NCI-H146 (cell line): ENCODE data around the gene LTBP2.

ENCODE experiments used
- DNase-seq: peaks from one replicate; lab custom pipeline; 2025; lab: John Stamatoyannopoulos, UW

LTBP2 gene

DNA sequence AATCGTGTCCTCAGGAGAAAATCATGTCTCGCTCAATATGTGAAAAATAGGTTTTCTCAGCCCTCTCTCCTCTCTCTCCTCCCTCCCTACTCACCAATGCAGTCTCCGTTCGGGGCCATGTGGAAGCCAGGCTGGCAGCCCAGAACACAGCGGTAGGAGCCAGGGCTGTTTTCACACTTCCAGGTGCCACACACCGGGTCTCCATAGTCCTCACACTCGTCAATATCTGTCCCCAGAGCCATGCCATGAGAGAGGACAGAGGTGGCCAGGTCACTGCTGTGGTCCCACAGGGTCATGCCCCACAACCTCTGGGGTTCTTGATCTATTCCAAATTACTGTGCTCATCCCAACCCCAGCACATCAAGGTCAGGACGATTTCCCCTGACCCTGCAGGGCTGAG is 105.0 kb downstream of the LTBP2 start:
- DNase-seq, result no peak

DNA sequence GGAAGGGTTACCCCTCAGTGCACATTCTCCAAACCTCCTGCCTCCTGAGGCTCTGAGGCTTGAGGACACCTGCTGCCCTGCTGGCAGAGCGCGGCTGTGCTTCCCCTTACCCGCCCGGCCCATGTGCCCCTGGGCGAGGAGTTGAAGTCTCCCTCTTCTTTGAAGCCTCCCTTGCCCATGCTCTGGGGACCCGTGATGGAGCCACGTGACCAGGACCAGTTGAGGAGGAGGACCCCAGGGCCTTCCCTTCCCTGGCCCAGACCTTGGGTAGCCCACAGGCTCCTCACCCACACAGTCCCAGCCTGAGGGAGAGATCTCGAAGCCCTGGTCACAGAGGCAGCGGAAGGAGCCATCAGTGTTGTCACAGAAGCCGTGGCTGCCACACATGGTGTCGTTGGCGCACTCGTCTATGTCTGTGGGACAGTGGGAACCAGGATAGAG is 105.6 kb downstream of the LTBP2 start:
- DNase-seq, result no peak

DNA sequence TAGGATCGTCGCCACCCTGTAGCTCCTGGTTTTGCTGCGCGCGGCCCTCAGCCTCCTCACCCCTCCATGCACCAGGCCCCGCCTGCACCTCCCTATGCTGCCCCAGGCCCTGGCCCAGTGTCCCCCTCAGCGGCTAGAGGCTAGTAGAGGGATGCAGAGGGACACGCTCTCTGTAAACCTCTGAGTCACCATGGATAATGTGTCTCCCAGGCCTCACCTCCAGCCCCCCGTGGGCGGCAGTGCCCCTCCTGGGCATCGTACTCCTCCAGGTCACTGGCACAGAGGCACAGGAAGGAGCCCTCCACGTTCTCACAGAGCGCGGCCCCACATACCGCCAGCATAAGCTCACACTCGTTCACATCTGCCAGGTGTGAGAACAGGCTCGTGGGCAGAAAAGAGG is 106.2 kb downstream of the LTBP2 start:
- no peak for DNase-seq

DNA sequence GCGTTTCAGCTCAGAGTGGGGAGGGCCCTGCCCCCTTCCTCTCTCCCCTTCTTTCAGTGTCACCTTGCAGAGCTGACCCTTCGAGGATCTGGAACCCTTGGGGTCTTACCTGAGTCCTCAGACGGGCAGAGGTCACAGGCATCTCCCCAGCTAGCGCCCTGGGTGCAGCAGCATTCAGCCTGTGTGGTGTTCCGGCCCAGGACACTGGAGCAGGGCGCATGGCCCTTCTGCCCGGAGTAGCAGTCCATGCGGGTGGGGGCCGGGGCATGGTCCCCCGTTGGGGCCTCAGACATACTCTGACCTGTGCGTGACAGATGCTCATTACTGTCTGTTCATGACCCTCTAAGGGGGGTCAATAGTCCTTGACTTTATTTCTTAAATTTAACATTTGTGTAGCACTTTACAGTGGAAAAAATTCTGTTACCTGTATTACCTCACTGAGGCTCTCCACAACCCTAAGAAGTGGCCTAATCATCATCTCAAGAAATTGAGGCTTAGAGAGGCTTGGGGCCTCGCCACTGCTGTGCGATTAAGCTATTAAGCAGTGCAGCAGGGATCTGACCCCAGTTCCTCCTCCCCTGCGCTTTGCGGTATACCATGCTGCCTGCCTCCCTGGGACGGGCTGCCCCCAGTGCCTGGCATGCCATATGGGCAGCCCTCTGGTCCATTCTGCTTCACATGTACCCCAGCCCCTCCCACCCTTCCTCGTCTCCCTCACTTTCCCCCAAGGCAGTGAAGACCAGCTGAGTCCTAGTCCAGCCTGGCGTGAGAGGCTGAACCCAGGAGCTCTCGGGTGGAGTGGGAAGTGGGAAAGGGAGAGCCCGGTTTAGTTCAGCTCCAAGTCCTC is 106.9 kb downstream of the LTBP2 start:
- no peak for DNase-seq

DNA sequence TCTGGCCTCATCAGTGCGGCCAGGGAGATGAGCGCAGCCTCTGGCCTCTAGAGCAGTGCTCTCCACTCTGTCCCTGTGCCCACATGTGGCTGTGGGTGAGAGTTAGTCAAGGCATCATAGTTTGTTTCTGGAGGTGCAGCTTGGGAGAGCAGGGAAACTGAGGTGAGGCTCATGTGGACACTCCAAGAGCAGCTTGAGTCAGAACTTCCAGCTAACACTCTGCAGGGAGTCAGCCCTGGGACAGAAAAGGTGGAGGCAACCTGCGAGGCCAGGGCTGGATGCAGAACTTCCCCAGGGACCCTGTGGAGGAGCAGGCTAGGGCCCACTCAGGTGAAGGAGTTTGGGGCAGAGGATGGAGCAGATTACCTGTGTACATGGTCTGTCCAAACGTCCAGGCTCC is 107.6 kb downstream of the LTBP2 start:
- no peak for DNase-seq

DNA sequence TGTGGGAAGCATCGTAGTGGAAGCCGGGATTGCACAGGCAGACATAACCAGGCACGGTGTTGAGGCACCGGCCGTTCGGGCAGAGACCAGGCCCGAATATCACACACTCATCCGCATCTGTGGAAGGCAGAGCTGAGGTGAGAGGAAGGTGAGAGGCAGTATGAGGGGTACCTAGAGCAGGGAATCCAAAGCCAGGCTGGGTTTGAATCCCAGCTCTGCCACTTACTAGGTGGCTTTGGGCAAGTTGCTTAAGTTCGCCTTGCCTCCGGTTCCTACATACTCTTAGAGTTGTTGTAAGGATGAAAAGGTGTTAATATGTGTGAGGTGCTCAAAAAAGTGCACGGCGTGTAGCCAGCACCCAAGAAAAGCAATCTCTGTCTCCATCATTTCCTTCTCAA is 108.1 kb downstream of the LTBP2 start:
- no peak for DNase-seq

DNA sequence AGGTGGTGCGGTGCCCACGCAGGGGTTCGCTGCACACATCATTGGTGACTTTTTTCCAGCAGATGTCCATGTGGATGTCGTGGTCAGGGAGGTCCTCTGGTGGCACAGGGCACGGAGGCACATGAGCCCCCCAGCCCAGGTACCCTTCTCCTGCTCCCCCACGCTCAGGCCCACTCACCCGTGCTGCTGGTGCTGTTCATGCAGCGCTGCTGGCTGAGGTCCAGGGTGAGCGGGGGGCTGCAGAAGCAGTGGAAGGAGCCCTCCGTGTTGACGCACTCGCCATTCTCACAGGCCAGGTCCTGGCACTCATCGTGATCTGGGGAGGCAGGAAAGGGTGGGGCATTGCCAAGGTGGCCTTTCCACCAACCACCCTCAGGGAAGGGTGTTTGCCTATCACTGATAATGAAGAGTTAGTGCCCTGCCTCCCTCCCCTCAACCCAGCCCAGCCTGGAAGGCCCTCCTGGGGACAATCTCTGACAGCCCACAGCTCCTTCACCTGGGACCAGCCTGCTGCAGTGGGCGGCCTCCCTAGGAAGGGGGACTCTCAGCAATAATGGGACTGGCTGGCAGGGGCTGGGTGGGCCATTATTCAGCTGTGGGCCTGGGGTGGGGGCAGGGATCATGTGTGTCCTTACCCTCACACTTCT is 108.6 kb downstream of the LTBP2 start:
- no peak for DNase-seq

DNA sequence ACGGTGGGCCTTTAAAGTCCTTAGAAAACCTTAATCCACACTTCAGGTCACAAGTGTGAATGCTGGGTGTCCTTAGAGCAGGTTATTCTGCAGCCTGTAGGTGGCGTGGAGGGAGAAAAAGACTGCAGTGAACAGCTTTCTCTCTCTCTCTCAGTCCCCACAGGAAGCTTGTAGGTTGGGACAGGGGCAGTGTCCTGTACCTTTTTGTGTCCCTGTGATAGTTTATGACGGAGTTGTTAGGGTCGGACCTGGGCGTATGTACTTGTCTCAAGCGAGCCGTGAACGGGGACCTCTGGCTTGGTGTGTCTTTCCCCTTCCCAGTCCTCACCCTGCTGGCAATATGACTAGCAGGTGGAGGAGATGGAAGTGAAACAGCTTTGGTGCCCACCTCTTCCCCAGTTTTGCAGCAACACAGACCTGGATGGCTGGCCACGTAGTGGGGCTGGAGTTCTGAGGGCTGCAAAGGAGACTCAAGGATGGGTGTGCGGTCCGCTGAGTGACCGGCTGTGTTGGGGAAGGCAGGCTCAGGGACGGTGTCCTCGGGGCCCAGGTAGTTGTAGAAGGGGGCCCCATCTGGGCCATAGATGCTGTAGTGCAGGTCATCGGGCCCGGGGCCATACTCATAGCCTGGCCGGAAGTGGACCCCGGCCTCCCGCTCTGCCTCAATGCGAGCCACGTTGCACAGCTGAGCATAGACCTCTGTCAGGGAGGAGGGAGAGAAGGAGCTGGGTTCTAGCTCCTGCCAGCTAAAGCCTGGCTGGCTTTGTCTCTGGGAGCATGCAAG is 109.6 kb downstream of the LTBP2 start:
- peak; percentile 17 for DNase-seq

DNA sequence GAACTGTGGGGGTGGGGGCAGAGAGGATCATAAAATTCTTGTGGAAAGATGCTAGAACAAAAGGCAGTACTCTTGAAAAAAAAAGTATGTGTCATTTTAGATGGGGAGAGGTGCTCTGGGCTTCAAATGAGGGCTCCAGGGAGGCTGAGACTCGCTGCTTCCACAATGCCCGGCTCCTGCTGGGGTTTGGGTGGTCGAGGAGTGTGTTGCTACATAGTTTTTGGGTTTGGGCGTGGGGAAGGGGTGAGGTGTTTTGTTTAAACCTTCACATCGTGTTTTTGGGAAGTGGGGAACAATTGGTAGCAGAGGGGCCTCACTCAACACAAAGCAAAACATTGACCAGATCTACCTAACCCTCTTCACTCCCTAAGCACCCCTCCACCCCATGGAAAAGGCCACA is 110.3 kb downstream of the LTBP2 start:
- no peak for DNase-seq

DNA sequence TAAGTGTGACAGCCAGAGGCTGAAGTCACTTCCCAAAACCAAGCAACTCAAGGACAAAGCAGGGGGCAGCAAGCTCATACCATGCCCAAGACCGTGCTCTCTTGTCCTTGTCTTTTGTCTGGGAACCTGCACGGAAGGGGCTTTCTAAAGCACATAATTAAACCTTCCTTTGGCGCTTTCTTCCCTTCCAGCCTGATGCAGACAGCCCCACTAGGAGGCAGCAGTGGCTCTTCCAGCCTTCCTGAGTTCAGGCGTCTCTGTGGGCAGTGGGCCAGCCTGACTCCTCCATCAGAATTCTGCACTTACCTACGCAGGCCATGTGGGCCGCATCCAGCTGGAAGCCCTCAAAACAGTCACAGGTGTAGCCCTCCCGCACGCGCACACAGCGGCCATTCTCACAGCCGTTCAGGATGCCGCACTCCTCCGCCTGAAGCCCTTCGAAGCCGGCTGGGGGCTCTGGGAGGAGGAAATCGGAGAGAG is 110.9 kb downstream of the LTBP2 start:
- peak; percentile 77 for DNase-seq

DNA sequence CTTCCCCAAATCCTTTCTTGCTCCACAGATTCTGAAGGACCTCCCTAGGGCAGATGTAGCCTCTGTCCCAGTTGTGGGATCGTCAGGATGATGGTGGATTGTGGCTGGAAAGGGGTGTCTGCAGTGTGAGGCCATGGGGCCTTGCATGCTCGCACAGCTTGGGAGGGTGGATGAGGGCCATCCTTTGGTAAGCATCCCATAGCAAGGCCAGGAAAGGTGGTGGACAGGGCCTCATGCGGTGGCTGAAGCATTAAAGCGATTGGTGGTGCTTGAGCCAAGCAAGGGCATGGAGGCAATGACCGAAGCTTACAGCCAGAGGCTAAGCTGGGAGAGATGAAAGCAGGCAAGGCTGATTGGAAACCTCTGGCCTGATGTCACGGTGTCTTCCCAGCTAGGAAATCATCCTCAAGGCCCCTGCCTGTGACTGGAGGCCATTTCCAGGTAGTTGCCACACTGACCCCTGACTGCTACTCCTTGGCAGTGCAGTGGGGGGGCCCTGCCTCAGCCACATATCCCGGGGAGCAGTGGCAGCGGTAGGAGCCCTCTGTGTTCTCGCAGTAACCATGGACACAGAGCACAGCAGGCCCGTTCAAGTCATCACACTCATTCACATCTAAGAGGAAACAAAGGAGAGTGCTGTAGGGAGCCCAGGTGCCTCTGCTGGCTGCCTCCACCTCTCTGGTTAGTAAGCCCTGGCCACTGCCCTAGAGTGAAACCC is 111.5 kb downstream of the LTBP2 start:
- peak; percentile 52 for DNase-seq

DNA sequence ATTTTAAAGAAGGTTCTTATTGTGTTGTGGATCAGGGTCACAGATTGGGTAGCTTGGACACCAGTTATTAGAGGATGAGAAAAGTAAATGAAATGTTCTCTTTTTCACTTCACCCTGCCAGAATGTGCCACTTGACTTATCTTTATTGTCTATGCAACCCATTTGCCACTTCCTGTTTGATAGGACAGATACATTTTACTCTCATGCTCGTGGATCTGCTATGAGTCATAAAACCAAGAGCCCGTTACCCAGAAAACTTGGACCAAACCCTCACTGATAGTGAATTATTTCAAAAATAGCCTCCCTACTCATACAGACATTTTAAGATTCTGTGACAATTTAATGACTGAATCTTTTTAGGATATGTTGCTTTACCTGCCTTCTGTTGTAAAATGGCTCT is 116.7 kb downstream of the LTBP2 start:
- DNase-seq, result no peak

DNA sequence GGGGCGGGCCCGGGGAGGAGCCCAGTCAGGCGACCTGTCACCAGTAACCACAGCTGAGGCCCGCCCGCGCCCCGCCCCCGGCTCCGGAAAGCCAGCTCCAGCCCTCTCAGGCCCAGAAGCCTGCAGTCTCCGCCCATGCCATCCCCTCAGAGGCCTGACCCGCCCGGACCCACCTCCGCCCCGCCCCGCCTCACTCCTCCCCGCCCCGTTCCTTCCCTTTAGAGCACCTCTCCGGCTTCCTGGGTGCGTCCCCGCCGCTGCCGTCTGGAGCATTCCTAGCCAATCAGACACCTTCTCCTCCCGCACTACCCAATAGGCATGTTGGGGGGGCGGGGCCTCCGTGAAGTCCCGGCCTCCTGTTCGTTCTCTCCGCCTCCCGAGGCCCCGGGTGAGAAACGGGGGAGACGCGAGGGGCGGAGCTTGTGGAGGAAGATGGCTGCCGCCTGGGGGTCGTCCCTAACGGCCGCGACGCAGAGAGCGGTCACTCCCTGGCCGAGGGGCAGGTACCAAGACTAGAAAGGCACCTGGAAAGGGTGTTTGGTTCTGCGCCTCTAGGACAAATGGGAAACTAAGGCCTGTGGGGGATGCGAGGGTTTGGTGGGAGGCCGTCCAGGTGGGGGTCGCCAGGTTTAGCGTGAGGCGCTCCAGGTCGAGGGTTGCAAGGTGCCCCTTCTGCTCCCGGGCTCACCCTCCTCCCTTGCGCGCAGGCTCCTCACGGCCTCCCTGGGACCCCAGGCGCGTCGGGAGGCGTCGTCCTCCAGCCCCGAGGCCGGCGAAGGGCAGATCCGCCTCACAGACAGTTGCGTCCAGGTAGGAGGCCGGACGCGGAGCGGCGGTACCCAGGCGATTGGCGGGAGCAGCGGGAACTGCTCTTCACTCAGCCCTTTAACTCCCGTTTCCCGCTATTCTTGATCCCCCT is 118.4 kb downstream of the LTBP2 start, which contains the start of gene ISCA2:
Gene ISCA2, plus strand, starts transcription at position 423 of the 919 bp plus-strand sequence. Its CDS starts 10 bp downstream, at position 433.
- DNase-seq, result peak; percentile 98

DNA sequence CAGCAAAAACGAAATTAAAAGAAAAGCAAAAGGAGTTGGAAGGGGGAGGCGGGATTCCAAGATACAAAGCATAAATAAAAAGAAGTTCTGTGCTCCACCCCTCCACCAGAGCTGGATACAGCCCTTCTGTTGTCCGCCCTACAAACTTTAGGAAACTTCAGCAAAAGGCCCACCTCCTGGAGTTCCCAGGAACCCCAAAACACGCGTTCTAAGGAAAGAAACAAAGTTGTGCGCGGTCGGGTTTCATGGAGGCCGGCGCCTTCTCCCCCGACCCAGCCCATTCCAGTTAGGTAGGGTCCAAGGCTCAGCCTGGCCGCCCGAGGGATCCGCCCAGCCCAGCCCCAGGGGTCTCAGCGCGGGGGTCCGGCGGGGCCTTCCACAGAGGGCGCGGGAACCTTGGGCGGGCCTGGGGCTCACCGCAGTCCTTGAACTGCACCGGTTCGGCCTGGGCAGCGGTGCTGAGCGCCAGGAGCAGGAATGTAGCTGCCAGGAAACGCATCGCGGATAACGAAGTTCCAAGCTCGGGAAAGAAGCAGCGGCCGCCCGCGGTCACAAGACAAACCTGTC is 119.2 kb downstream of the LTBP2 start, which contains the start of gene NPC2:
Gene NPC2, minus strand, starts transcription at position 530 of the 567 bp plus-strand sequence. Its CDS starts 31 bp downstream, at position 499.
- no peak for DNase-seq

DNA sequence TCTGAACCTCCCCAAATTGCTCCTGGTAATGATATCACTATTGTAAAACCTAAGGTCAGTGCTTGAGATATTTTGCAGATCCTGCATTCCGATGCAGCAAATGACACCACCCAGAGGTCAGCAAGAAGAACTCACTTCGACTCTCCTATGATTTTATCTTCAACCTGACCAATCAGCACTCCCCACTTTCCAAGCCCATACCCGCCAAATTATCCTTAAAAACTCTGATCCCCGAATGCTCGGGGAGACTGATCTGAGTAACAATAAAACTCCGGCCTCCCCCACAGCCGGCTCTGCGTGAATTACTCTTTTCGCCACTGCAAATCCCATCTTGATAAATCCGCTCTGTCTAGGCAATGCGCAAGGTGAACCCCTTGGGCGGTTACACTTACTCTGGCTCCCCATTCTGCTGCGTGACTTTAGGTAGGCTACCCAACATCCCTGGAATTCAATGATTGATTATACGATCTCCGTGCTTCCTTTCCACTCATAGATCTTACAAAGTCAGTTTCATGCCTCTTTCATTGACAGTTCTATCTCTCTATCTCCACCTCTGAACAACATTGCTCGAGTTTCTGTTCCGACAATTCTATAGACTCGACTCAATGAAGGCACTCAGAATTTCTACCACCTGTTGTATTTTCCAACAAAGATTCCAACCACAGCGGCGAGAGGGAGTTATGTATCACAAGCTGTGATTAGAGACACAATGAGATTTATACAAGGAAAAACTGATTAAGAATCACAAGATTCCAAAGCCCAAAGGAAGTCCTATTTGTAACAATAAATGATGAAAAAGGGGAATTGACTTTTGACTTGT is 119.9 kb downstream of the LTBP2 start:
- DNase-seq, result no peak

DNA sequence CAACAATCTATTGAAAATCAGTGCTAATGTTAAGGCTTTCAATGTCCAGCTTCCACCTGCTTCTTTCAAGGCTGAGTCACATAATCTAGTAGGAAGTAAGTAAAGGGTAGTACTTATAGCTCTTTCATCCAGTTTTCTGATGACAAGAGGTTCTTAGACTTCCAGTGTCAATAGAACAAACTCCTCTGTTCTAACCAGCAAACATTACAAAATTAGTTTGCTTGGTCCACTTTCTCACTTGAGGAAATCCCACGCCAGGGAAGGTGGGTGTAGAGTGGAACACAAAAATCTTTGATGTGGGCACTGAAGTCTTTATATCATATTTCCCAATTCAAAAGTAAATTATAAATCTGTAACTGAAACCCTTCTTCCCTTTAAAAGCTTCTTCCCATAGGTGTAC is 121.6 kb downstream of the LTBP2 start:
- DNase-seq, result no peak

DNA sequence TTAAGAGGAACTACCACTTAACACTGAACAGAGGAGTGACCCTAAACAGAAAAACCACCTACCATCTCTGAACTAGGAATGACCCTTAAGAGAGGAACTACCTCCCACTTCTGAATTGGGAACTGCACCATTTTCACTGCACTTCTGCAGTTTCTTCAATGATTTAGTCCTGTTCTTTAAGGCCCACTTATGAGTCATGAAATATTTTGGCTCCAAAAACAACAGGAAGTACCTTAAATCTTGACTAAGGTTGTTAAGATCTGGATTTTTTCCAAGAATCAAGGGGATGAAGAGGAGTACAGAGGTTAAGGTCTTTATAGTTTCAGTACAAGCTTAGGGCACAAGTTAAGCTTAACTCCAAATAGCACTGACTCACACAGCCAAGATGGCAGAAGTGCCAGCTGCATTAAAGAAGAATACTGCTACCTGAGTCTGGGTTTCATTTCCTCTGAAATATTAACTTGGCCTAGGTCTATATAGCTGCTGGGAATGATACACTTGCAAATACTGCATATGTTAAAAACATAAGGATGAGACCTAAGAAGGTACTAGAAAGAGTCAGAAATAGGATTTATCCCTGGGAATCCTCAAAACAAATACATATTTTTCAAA is 123.1 kb downstream of the LTBP2 start:
- DNase-seq, result no peak

DNA sequence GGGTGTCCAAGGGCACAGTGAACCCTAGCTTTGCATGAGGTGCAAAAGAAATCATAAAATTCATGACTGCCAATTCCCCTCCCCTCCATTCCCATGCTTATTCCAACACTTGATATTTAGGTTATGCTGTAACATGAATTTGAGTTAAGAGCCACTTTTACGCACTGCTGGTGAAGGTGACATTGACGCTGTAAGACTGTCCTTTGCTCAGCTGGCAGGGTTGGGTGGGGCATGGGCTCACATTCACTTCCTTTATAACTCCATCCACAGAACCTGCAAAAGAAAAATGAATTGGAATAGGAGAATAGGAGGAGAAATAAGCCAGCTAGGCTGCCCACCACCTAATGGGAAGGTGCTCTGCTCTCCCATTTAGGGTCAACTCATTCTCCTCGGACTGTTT is 125.9 kb downstream of the LTBP2 start:
- DNase-seq, result no peak

DNA sequence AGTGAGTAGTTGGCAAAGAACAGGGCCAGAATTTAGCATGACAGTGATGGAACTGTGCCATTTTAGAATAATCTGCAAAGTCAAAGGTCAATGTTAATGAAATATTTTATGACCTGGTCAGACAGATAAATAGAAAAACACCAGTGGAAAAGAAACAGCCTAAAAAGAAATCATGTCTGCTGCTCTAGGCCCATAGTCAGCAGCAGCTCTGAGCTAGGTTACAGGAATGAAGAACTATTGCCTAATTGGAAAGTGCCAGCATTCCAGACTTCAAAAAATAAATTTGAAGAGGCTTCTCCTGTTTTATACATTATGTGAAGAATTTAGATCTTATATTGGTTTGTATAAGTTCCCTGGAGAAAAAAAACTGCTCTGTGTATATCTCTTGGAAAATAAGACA is 128.7 kb downstream of the LTBP2 start:
- DNase-seq, result no peak
